Stimulated activated naive B cell treated with anti-CD40 and anti-IgM and Interleukin-4, amounts not matched to agents 10 μg/mL and 1 μg/mL and 100 μg/mL, for 72 hours (primary cell): ENCODE measurements around the gene MNT.
A peak's percentile ranks its signal among the peaks of the same experiment; 100 is the strongest.
"Not testable (repeated sequence)": the region's sequence is repeated elsewhere in the genome, so short reads cannot be mapped to it uniquely, and the experiment has no call there.

Experiments used
- ATAC-seq, 2 donors: fragments of 150-1000 bp; cut with Tn5 transposase; replicated peaks; 2 replicates each; pipeline ENCODE4 v1.10.0; 2021; ENCODE audit warnings: moderate library complexity in 1 of 2
- DNase-seq: peaks from one replicate; pipeline ENCODE4 v3.0.0; 2021
- H3K27ac Mint-ChIP-seq: one replicate; pipeline ENCODE4 v1.8.0; 2022; ENCODE audit warnings: mild to moderate bottlenecking, mixed read lengths
- H3K27me3 Mint-ChIP-seq, 2 donors: one replicate each; pipeline ENCODE4 v1.8.0; 2022; ENCODE audit warnings: mixed read lengths in 2 of 2
- H3K36me3 Mint-ChIP-seq, 2 donors: one replicate each; pipeline ENCODE4 v1.8.0; 2022; ENCODE audit warnings: mixed read lengths in 2 of 2, mild to moderate bottlenecking in 1 of 2
- H3K4me1 Mint-ChIP-seq, 2 donors: one replicate each; pipeline ENCODE4 v1.8.0; 2022; ENCODE audit warnings: mixed read lengths in 2 of 2, mild to moderate bottlenecking in 1 of 2
- H3K4me3 Mint-ChIP-seq, 2 donors: one replicate each; pipeline ENCODE4 v1.8.0; 2022; ENCODE audit warnings: mild to moderate bottlenecking in 2 of 2, mixed read lengths in 2 of 2, moderate library complexity in 1 of 2
- H3K9me3 Mint-ChIP-seq, 2 donors: one replicate each; pipeline ENCODE4 v1.8.0; 2022; ENCODE audit warnings: mixed read lengths in 2 of 2, mild to moderate bottlenecking in 1 of 2

Gene MNT

GRCh38 chr17:2400877-2401425 is at the start of gene MNT:
Gene MNT (minus strand): TSS chr17:2401060. CDS start chr17:2400712, 348 bp downstream.
- Mint-ChIP-seq H3K27me3 (no peaks in the 10 kb centered on the region), H3K4me3 (peak within 1 kb of the TSS; percentile 85 to 90), H3K4me1 (peaks cover 48 to 57% of the 10 kb centered on the region in 2 donors), H3K36me3 (peaks cover 8 to 11% of the 10 kb centered on the region in 2 donors), H3K27ac (peak within 1 kb of the TSS; percentile 99), H3K9me3 (no peaks in the 10 kb centered on the region)
- DNase-seq: peak; percentile 93
- peak; percentile 33 to 53 for ATAC-seq

GRCh38 chr17:2450016-2450650 is 49.3 kb upstream of the MNT start:
- DNase-seq (no peak), ATAC-seq (no peak)
- H3K4me3 Mint-ChIP-seq: no peak overlapping the region
- peaks cover 15 to 37% of the 10 kb centered on the region in 2 donors for H3K36me3 Mint-ChIP-seq
- peaks cover 6 to 9% of the 10 kb centered on the region in 2 donors for H3K4me1 Mint-ChIP-seq
- no peaks in the 10 kb centered on the region for H3K9me3 Mint-ChIP-seq
- H3K27me3 Mint-ChIP-seq: no peaks in the 10 kb centered on the region
- H3K27ac Mint-ChIP-seq: no peak overlapping the region

DNA sequence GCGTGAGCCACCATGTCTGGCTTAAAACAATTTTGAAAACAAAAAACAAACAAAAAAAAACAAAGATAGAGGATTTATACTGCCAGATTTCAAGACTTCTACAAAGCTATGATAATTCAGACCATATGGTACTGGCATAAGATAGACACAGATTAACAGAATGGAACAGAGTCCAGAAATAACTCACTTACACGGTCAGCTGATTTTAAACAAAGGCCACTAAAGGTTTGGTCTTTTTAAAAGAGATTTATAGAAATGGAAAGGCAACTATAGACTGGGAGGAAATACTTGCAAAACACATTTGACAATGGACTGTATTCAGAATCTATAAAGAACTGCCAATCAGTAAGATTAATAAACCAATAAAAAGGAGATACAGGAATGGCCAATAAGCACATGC is 48.6 kb upstream of the MNT start:
- Mint-ChIP-seq H3K27ac (no peak overlapping the region), H3K9me3 (no peaks in the 10 kb centered on the region), H3K4me1 (peaks cover 6 to 9% of the 10 kb centered on the region in 2 donors), H3K4me3 (no peak overlapping the region), H3K36me3 (peaks cover 15 to 37% of the 10 kb centered on the region in 2 donors), H3K27me3 (no peaks in the 10 kb centered on the region)
- no peak for ATAC-seq
- DNase-seq: no peak

GRCh38 chr17:2447479-2447878 is 46.6 kb upstream of the MNT start:
- not testable (repeated sequence) for H3K27me3 Mint-ChIP-seq, H3K4me1 Mint-ChIP-seq, ATAC-seq, H3K4me3 Mint-ChIP-seq, DNase-seq, H3K27ac Mint-ChIP-seq, H3K9me3 Mint-ChIP-seq
- H3K36me3 Mint-ChIP-seq: peaks cover 11 to 27% of the 10 kb centered on the region in 2 donors

- H3K36me3 Mint-ChIP-seq: peaks cover 19 to 28% of the 10 kb centered on the region in 2 donors
- H3K27ac Mint-ChIP-seq: no peak overlapping the region
- H3K4me1 Mint-ChIP-seq: peaks cover 0 to 4% of the 10 kb centered on the region in 2 donors
- no peaks in the 10 kb centered on the region for H3K9me3 Mint-ChIP-seq
- DNase-seq (no peak), ATAC-seq (no peak)
- no peaks in the 10 kb centered on the region for H3K27me3 Mint-ChIP-seq
- no peak overlapping the region for H3K4me3 Mint-ChIP-seq
Observed at GRCh38 chr17:2445638-2446037, 44.8 kb upstream of the MNT start.

GRCh38 chr17:2444382-2444781 is 43.5 kb upstream of the MNT start:
- Mint-ChIP-seq H3K9me3 (no peaks in the 10 kb centered on the region), H3K4me3 (no peak overlapping the region), H3K4me1 (no peaks in the 10 kb centered on the region), H3K36me3 (peaks cover 17 to 28% of the 10 kb centered on the region in 2 donors), H3K27me3 (no peaks in the 10 kb centered on the region), H3K27ac (no peak overlapping the region)
- DNase-seq: no peak
- ATAC-seq: no peak

DNA sequence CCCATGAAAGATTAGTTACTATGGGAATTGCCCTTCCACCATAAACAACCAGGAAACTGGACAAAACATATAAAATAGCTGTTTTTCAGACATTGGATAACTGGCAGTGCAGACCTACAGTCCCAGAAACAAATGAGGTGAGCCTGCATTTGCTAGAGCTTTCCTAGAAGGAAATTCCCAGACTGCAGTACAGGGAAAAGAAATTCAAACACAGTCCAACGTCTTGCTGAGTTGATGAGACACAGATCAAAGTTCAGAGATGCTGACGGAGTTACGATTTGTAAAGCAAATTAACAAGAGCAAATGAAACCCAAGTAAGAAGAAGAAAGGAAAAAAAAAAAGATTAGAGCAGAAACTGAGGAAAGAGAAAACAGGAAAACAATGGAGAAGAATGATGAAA is 41.3 kb upstream of the MNT start:
- H3K36me3 Mint-ChIP-seq: peaks cover 26 to 41% of the 10 kb centered on the region in 2 donors
- H3K4me3 Mint-ChIP-seq: no peak overlapping the region
- no peaks in the 10 kb centered on the region for H3K9me3 Mint-ChIP-seq
- H3K27ac Mint-ChIP-seq: no peak overlapping the region
- DNase-seq: no peak
- H3K27me3 Mint-ChIP-seq: no peaks in the 10 kb centered on the region
- H3K4me1 Mint-ChIP-seq: no peaks in the 10 kb centered on the region
- no peak for ATAC-seq

DNA sequence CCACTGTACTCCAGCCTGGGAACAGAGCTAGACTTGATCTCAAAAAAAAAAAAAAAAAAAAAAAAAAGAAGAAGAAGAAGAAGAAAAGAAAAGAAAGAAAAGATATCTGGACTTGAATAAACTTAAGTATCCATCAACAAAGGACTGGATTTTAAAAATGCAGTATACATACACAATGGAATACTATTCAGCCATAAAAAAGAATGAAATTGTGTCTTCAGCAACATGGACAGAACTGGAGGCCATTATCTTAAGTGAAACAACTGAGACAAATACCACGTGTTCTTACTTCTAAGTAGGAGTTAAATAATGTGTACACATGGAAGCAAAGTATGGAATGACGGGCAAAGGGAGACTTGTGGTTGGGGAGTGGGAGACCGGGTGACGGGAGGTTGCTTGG is 40.1 kb upstream of the MNT start:
- Mint-ChIP-seq H3K27ac (no peak overlapping the region), H3K27me3 (no peaks in the 10 kb centered on the region), H3K9me3 (no peaks in the 10 kb centered on the region), H3K36me3 (peaks cover 27 to 41% of the 10 kb centered on the region in 2 donors), H3K4me3 (no peak overlapping the region), H3K4me1 (no peaks in the 10 kb centered on the region)
- DNase-seq (no peak), ATAC-seq (no peak)

- ATAC-seq, H3K27ac Mint-ChIP-seq, H3K4me1 Mint-ChIP-seq, DNase-seq, H3K9me3 Mint-ChIP-seq, H3K27me3 Mint-ChIP-seq, H3K4me3 Mint-ChIP-seq: not testable (repeated sequence)
- H3K36me3 Mint-ChIP-seq: peaks cover 33 to 48% of the 10 kb centered on the region in 2 donors
Observed at GRCh38 chr17:2439997-2440396, 39.1 kb upstream of the MNT start.

DNA sequence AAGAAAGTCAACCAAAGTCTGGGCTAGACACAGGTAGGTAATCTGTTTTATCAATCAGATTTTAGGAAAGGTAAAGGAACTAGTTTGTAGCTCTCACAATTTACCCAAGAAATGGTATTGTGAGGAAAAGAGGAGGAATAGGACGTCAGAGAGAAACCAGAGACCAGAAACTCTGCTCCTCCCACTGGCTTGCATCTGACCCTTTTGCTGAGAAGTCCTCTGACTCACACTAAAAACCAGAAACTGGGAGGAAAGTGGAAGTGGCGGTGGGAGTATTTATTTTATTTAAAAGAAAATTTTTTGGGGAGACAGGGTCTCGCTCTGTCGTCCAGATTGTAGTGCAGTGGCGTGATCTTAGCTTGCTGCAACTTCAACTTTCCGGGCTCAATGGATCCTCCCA is 38.0 kb upstream of the MNT start:
- Mint-ChIP-seq H3K4me1 (peaks cover 0 to 4% of the 10 kb centered on the region in 2 donors), H3K27ac (no peak overlapping the region), H3K9me3 (no peaks in the 10 kb centered on the region), H3K4me3 (no peak overlapping the region), H3K36me3 (peaks cover 43 to 59% of the 10 kb centered on the region in 2 donors), H3K27me3 (no peaks in the 10 kb centered on the region)
- ATAC-seq (no peak), DNase-seq (no peak)

- H3K4me3 Mint-ChIP-seq: no peak overlapping the region
- no peak for DNase-seq
- H3K9me3 Mint-ChIP-seq: no peaks in the 10 kb centered on the region
- H3K4me1 Mint-ChIP-seq: peaks cover 0 to 4% of the 10 kb centered on the region in 2 donors
- no peaks in the 10 kb centered on the region for H3K27me3 Mint-ChIP-seq
- peaks cover 54 to 68% of the 10 kb centered on the region in 2 donors for H3K36me3 Mint-ChIP-seq
- H3K27ac Mint-ChIP-seq: no peak overlapping the region
- no peak for ATAC-seq
Observed at GRCh38 chr17:2436316-2436905, 35.6 kb upstream of the MNT start.

DNA sequence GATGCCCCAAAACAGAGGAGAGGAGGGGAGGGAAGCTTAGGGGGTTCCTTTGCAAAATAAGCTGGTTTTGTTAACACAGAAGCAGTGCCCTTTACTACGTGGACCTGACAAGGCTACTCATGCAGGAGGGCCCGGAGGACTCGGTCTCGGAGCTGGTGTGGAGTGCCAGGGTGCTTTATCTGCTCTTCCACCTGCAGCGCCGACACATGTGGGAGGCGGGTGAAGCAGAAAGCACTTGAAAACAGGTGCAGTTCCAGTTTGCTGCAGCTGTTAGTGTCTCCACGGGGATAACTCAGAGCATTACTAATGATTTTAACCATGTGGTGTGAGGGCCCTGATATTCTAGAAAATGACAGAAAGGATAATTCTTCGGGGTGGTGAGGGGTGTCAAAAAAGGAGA is 35.0 kb upstream of the MNT start:
- no peak for ATAC-seq

GRCh38 chr17:2435181-2435741 is 34.4 kb upstream of the MNT start:
- peaks cover 51 to 63% of the 10 kb centered on the region in 2 donors for H3K36me3 Mint-ChIP-seq
- H3K4me3 Mint-ChIP-seq: no peak overlapping the region
- ATAC-seq: no peak
- H3K4me1 Mint-ChIP-seq: peaks cover 0 to 4% of the 10 kb centered on the region in 2 donors
- no peaks in the 10 kb centered on the region for H3K27me3 Mint-ChIP-seq
- no peaks in the 10 kb centered on the region for H3K9me3 Mint-ChIP-seq
- H3K27ac Mint-ChIP-seq: no peak overlapping the region
- no peak for DNase-seq

More for the DNA sequence above, 35.0 kb upstream of the MNT start:
- peak overlapping the region; percentile 83 for H3K27ac Mint-ChIP-seq
- no peak for DNase-seq
- peaks cover 51 to 66% of the 10 kb centered on the region in 2 donors for H3K36me3 Mint-ChIP-seq
- H3K9me3 Mint-ChIP-seq: no peaks in the 10 kb centered on the region
- H3K27me3 Mint-ChIP-seq: no peaks in the 10 kb centered on the region
- no peak overlapping the region for H3K4me3 Mint-ChIP-seq
- peaks cover 0 to 4% of the 10 kb centered on the region in 2 donors for H3K4me1 Mint-ChIP-seq

DNA sequence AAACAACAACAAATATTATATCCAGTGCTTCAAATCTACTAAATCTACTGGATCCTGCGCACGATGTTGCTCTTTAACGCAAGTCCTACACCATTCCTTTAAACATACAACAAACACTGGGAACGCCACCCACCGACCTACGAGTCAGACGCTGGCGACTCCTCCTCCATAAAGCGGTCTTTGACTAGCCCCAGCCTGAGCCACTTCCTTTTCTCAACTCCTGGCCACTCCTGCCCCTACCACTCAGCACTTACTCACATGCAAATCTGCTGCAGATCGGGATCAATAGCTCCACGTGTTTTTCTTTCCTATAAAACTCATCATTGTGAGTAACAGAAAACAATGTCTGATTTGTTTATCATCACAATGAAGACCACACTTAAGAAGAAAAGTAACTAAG is 32.8 kb upstream of the MNT start:
- H3K4me1 Mint-ChIP-seq: peaks cover 0 to 4% of the 10 kb centered on the region in 2 donors
- H3K9me3 Mint-ChIP-seq: no peaks in the 10 kb centered on the region
- H3K27ac Mint-ChIP-seq: no peak overlapping the region
- no peaks in the 10 kb centered on the region for H3K27me3 Mint-ChIP-seq
- DNase-seq (no peak), ATAC-seq (no peak)
- H3K4me3 Mint-ChIP-seq: no peak overlapping the region
- H3K36me3 Mint-ChIP-seq: peaks cover 51 to 61% of the 10 kb centered on the region in 2 donors

DNA sequence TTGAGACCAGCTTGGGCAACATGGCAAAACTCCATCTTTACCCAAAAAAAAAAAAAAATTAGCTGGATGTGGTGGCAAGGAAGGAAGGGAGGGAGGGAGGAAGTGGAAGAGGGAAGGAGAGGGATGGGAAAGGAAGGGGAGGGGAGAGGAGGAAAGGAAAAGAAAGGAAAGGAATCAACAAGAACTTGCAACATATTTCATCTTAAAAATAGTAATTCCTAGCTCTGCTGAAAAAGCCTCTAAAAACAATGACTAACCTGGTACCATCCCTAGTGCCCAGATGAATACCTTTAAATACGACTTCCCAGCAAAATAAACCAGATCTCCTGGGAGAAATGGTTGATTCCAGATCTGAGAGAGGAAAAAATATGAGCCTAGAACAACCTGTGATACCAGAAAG is 27.1 kb upstream of the MNT start:
- Mint-ChIP-seq H3K27ac (peak overlapping the region; percentile 59), H3K4me1 (peaks cover 2 to 7% of the 10 kb centered on the region in 2 donors), H3K4me3 (no peak overlapping the region), H3K9me3 (no peaks in the 10 kb centered on the region), H3K27me3 (no peaks in the 10 kb centered on the region), H3K36me3 (peaks cover 30 to 46% of the 10 kb centered on the region in 2 donors)
- no peak for ATAC-seq
- no peak for DNase-seq
